Keratinocyte (primary cell): ENCODE data around the gene TBC1D5. TPM values are rescaled to one million over a fixed set of nuclear protein-coding genes. Genes with fewer than 3 reads are reported as not detected.
"Not testable (repeated sequence)": the region's sequence is repeated elsewhere in the genome, so short reads cannot be mapped to it uniquely, and the experiment has no call there.

Source experiments
- DNase-seq: peaks from one replicate; pipeline ENCODE4 v3.0.0-alpha.2; 2011; ENCODE audit warnings: low read depth, missing footprints, low spot score
- FAIRE-seq: peaks from 2 replicates; lab custom pipeline; 2011; peaks lifted over from hg19 to GRCh38; lab: Jason Lieb, UNC
- H2AFZ ChIP-seq: 2 replicates; pipeline ENCODE4 v1.6.0; 2012; ENCODE audit warnings: low read length, control low read depth, inconsistent platforms; ENCODE audit not compliant: control insufficient read depth
- H3K27ac ChIP-seq: 2 replicates; pipeline ENCODE4 v1.5.1; 2011; ENCODE audit warnings: low read length; ENCODE audit not compliant: control insufficient read depth, insufficient read depth
- H3K27me3 ChIP-seq: 3 replicates; pipeline ENCODE4 v1.6.0; 2011; ENCODE audit warnings: low read length; ENCODE audit not compliant: control insufficient read depth, insufficient read depth; ENCODE audit errors: extremely low read depth
- H3K36me3 ChIP-seq, 2 experiments: 2 replicates in 1 of 2; 3 replicates in 1 of 2; pipeline ENCODE4 v1.5.1; 2011; ENCODE audit warnings: low read length in 2 of 2, mild to moderate bottlenecking in 1 of 2; ENCODE audit not compliant: control insufficient read depth in 2 of 2, insufficient read depth in 2 of 2; ENCODE audit errors: extremely low read depth in 1 of 2
- H3K4me1 ChIP-seq: 3 replicates; pipeline ENCODE4 v1.5.1; 2011; ENCODE audit warnings: low read length; ENCODE audit not compliant: control insufficient read depth, insufficient read depth; ENCODE audit errors: extremely low read depth
- H3K4me2 ChIP-seq: 3 replicates; pipeline ENCODE4 v1.6.0; 2011; ENCODE audit warnings: low read depth, low read length; ENCODE audit not compliant: control insufficient read depth, insufficient read depth; ENCODE audit errors: extremely low read depth
- H3K4me3 ChIP-seq, 3 experiments: fragments of 200-600 bp in 1 of 3; sonication (generic) in 1 of 3; 2 replicates in 2 of 3; 3 replicates in 1 of 3; pipeline ENCODE4 v1.5.1; 2011 to 2016; ENCODE audit warnings: low read length in 3 of 3, mild to moderate bottlenecking in 3 of 3, control low read depth in 2 of 3, inconsistent platforms in 1 of 3, low read depth in 1 of 3, mixed read lengths in 1 of 3, mixed run types in 1 of 3, moderate library complexity in 1 of 3; ENCODE audit not compliant: control insufficient read depth in 2 of 3, insufficient read depth in 2 of 3; ENCODE audit errors: extremely low read depth in 1 of 3
- H3K79me2 ChIP-seq: 2 replicates; pipeline ENCODE4 v1.6.0; 2012; ENCODE audit warnings: low read length; ENCODE audit not compliant: control insufficient read depth, insufficient read depth
- H3K9ac ChIP-seq: 3 replicates; pipeline ENCODE4 v1.6.0; 2011; ENCODE audit warnings: low read length; ENCODE audit not compliant: control insufficient read depth, insufficient read depth; ENCODE audit errors: extremely low read depth
- H3K9me1 ChIP-seq: 3 replicates; pipeline ENCODE4 v1.6.0; 2011; ENCODE audit warnings: low read length; ENCODE audit not compliant: control insufficient read depth, insufficient read depth; ENCODE audit errors: extremely low read depth
- H3K9me3 ChIP-seq: 2 replicates; pipeline ENCODE4 v1.5.1; 2012; ENCODE audit warnings: low read depth, low read length; ENCODE audit not compliant: control insufficient read depth
- H4K20me1 ChIP-seq: 3 replicates; pipeline ENCODE4 v1.6.0; 2011; ENCODE audit warnings: low read length; ENCODE audit not compliant: control insufficient read depth, insufficient read depth; ENCODE audit errors: extremely low read depth
- dilution Hi-C: fragments of 300-500 bp; cut with MboI; formaldehyde crosslinking; loops from one replicate; pipeline ENCODE4 v1.7.0; 2020; ENCODE audit warnings: low sequenced_read_pairs; ENCODE audit not compliant: extremely low pct_ligation_motif_present
- polyA plus RNA-seq, 5 experiments: library from polyadenylated mRNA; depleted of rRNA in 3 of 5; stranded (reverse) in 3 of 5; stranded (forward) in 1 of 5; unstranded in 1 of 5; fragments of >200 nt; gene quantifications; 1 replicate in 1 of 5; 2 replicates in 3 of 5; 3 replicates in 1 of 5; pipeline versions ENCODE4 v1.2.1 to v1.2.3, GENCODE V29; 2011 to 2012; ENCODE audit warnings: missing spikeins in 2 of 5, low read depth in 1 of 5, low replicate concordance in 1 of 5

Gene TBC1D5
- polyA plus RNA-seq, 1 donor (not counting 4 experiments of a cell fraction or from before 2014, with no cell fraction given): 25.8 TPM

- H3K4me1 ChIP-seq, H3K9ac ChIP-seq, DNase-seq, FAIRE-seq, H3K79me2 ChIP-seq, H3K9me3 ChIP-seq, H4K20me1 ChIP-seq, H3K4me2 ChIP-seq, H3K27me3 ChIP-seq, H2AFZ ChIP-seq, H3K4me3 ChIP-seq, dilution Hi-C loops, H3K9me1 ChIP-seq, H3K27ac ChIP-seq, H3K36me3 ChIP-seq: not testable (repeated sequence)
These were observed 42.6 kb downstream of the TBC1D5 start for GRCh38 chr3:17699815-17700214.

GRCh38 chr3:17695665-17696064, 46.8 kb downstream of the TBC1D5 start:
- FAIRE-seq, H3K79me2 ChIP-seq, H3K4me3 ChIP-seq, H3K9ac ChIP-seq, H2AFZ ChIP-seq, H3K4me1 ChIP-seq, H3K4me2 ChIP-seq, H3K27ac ChIP-seq, H3K27me3 ChIP-seq, H3K9me1 ChIP-seq, dilution Hi-C loops, DNase-seq, H4K20me1 ChIP-seq, H3K9me3 ChIP-seq, H3K36me3 ChIP-seq: not testable (repeated sequence)

- H3K79me2 ChIP-seq, H3K27me3 ChIP-seq, H3K4me1 ChIP-seq, H3K9me1 ChIP-seq, FAIRE-seq, DNase-seq, H3K9ac ChIP-seq, H3K9me3 ChIP-seq, H3K36me3 ChIP-seq, H3K27ac ChIP-seq, dilution Hi-C loops, H3K4me3 ChIP-seq, H3K4me2 ChIP-seq, H4K20me1 ChIP-seq, H2AFZ ChIP-seq: not testable (repeated sequence)
These were observed 48.8 kb downstream of the TBC1D5 start for GRCh38 chr3:17693670-17693999.

- H4K20me1 ChIP-seq, FAIRE-seq, H2AFZ ChIP-seq, H3K4me1 ChIP-seq, H3K4me2 ChIP-seq, H3K27me3 ChIP-seq, H3K4me3 ChIP-seq, H3K9me1 ChIP-seq, H3K79me2 ChIP-seq, H3K27ac ChIP-seq, H3K36me3 ChIP-seq, H3K9ac ChIP-seq, DNase-seq, H3K9me3 ChIP-seq, dilution Hi-C loops: not testable (repeated sequence)
These were observed 49.4 kb downstream of the TBC1D5 start for GRCh38 chr3:17692846-17693669.
